Measurements from ENCODE around the gene DIPK1C.

Gene DIPK1C

GRCh38 chr18:74419761-74420160 lies 37.3 kb downstream of the DIPK1C start:
- no peak for DNase-seq (ENCODE audit: low spot score)

- DNase-seq (ENCODE audit: low spot score), result no peak
Measured at GRCh38 chr18:74418023-74418422, 39.1 kb downstream of the DIPK1C start.

DNA sequence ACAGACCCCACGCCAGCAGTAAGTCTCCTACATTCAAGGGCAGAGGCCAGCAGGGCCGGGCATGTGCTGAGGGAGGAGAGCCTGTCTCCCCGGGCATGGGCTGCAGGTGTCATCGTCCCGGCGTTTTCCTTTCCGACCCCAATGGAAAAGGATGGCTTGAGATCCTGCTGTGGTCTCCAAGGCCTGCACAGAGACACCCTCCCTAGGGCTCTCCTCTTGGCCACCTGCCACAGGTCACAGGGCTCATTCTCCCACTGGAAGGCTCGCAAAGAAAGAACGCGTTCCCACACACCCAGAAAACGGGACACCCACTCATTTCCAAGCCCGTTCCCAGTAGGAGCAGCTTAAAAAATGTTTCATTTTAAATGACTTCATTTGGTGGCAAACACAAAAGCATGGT lies 41.0 kb downstream of the DIPK1C start:
- no peak for DNase-seq (ENCODE audit: low spot score)

DNA sequence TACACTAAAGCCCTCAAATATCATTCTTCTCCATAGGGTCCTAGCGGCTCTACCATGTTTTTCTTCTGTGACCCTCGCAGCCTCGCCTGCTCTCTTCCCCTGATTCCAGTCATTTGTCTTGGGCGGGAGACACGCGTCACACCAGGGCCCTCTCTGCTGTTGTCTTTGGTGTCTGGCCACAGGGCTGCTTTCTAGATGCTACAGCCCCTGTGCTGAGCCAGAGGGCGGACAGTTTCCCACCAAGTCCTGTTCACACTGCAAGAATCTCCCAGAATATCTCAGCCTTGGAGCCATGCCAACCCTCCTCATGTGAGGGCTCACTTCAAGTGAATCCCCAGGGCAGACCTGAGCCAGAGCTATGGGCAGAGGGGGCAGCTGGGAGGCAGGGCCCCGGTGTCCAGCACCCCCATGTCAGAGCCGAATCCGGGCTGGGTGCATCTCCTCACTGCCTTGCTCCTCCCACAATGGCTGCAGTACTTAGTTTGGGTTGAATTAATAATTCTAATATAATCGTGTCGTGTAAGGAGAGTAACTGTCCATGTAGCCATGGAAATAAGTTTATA lies 42.1 kb downstream of the DIPK1C start:
- DNase-seq (ENCODE audit: low spot score), result no peak

GRCh38 chr18:74413836-74414235 lies 43.3 kb downstream of the DIPK1C start:
- no peak for DNase-seq (ENCODE audit: low spot score)

DNA sequence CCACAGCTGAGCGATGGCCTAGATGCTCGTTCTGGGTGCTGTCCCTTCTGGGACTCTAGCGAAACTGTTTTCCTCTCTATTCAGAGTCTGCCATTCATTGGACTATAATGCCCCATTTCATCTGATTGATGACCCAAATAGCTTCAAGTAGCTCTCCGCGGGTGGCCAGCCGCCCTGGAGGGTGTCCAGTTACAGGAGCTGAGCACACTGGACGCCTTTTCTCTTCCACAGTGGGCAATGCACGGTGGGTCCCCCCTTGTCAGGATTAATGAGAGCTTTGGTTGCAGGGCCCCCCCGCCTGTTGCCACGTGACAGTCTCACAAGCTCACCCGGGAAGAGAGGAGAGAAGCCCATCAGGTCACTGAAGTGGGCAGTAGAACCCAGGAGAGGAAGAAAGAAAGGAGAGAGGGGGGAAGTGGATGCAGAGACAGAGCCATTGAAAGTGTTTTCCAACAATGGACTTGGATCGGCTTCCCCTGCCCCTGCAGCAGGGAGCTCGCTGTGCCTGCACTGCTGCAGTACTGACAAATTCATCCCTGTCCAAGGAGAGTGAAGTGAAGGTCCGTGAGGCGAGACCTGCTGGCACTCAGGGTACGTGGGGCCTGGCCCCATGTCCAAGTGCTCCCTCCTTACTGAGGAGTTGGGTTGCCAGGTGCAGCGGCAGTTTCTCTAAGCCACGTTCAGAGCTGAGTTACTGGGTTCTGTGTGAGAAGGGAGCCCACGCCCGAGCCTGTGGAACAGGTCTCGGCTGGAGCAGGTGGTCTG lies 44.8 kb downstream of the DIPK1C start:
- DNase-seq (ENCODE audit: low spot score), result no peak

DNA sequence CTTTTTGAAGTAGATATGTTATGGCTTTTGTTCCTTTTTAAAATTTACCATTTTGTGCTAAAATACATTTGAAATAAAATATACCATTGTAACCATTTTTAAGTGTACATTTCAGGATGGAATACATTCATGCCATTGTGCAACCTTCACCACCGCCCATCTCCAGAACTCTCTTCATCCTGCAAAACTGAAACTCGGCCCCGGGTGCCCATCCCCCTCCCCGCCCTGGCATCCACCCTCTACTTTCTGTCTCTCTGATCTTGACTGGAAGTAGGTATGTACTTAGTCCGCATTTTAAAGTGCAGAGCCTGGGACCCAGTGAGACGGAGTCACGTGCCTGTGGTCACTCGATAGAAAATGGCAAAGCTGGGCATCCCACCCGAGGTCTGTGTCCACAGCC lies 45.6 kb downstream of the DIPK1C start:
- no peak for DNase-seq (ENCODE audit: low spot score)

DNA sequence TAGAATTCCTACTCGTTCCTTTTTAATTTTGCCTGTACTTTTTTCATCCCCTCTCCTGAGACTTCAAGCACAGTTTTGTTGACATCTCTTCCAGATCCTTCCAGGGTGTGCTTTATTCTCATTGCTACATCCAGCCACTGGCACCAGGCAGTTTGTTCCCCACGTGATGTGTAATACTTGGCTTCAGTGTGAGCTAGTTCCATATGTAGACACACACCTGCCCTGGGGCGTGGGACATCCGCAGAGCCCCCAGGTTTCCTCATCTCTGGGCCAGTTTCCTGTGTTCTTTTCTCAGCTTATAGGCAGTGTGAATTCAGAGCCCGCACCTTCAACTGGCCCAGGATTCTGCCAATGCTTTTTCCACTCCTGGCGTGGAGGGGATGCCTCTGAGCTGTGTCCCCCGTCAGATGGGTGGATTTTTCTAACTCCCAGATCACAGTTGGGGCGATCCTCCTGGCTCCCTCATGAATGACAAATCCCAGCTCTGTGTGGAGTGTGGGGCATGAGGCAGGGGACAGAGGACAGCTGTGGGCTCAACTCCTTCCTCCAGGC lies 46.6 kb downstream of the DIPK1C start:
- no peak for DNase-seq (ENCODE audit: low spot score)

GRCh38 chr18:74407888-74408287 lies 49.2 kb downstream of the DIPK1C start:
- DNase-seq (ENCODE audit: low spot score), result no peak

- no peak for DNase-seq (ENCODE audit: low spot score)
Measured at GRCh38 chr18:74402806-74403433, 54.2 kb downstream of the DIPK1C start.

DNA sequence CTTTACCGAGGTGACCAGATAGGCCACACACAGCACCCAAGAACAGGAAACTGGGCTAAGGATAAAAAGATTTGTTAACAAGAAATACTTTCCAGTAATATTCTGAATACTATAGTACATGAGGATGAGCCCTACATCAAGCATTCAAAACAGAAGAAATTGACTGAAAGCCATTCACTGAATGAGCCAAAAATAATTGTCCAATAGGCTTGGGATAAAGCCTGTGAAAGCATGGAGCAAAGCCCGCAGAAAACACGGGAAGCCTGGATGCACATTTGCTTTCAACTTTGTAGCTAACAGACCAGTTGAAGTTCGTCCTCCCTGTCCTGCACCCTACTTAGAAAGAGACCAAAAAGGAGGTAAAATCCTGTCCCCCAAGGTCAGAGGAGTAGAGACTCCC lies 56.3 kb downstream of the DIPK1C start:
- DNase-seq (ENCODE audit: low spot score), result no peak

- no peak for DNase-seq (ENCODE audit: low spot score)
Measured at GRCh38 chr18:74399091-74399887, 57.8 kb downstream of the DIPK1C start.

- DNase-seq (ENCODE audit: low spot score), result no peak
Measured at GRCh38 chr18:74397572-74397971, 59.5 kb downstream of the DIPK1C start.

DNA sequence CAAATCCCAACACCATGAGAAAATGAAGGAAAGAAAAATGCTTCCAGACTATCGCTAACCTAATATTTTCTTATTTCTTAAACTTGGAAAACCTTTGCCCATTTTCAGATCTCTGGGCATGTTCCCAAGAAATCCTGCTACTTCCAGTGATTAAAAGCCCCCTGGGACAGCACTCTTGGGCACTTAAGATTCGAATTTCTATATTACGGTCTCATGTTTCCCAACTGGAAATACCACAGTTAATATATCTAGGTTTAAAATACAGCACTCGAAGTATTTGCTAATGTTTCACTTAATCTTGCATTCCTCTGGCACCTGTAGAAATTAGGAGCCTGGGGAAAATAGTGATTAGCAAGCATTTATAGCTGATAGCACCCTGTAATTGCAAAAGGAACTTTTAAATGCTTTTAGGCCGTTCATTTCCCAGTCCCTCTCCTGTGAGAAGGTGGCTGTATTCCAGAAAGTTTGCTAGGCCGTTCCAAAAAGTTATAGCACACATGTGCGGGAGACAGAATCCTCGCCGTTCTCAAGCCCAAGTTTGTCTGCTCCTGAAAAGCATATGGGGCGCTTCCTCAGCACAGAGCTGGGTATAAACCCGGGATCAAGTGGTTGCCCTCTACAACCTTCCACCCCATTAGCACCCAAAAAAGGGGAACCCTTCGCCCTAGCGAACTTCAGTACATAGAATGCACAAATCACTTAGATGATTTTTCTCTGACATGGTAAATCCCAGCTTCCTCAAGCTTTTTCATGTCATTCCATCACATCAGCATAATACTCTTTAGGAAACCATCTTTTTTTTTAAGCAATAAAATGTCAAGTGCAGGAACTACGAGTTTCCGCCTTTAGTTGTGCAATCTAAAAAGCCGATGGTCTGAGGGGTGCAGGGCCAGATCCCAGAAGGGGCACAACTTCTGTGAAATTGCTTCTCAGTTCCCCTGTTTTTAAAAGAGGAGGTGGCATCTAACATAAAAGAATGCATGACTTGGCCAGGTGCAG lies 60.6 kb downstream of the DIPK1C start:
- DNase-seq (ENCODE audit: low spot score), result no peak

DNA sequence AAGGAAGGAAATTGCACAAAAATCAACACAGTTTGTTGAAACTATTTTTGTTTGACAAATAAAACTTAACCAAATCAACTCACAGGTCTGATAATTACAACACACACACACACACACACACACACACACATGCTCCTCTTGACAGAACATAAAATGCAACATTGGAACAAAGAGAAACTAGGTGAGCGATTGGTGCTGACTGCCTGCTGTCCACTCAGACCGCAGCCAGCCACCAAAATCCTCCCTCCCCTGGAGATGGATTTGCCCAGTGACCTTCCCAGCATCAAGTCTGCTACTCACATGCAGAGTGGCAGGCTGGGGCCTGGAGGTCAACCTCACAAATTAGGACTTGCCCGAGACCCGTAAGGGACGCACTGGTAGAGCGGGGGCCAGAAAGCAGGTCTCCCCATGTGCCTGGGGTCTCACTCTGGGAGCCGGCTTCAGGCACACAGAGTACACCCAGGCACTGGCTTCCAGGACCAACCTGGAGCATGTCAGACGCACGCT lies 61.4 kb downstream of the DIPK1C start:
- no peak for DNase-seq (ENCODE audit: low spot score)

- DNase-seq (ENCODE audit: low spot score), result no peak
Measured at GRCh38 chr18:74395006-74395405, 62.1 kb downstream of the DIPK1C start.

- no peak for DNase-seq (ENCODE audit: low spot score)
Measured at GRCh38 chr18:74392323-74392722, 64.8 kb downstream of the DIPK1C start.

DNA sequence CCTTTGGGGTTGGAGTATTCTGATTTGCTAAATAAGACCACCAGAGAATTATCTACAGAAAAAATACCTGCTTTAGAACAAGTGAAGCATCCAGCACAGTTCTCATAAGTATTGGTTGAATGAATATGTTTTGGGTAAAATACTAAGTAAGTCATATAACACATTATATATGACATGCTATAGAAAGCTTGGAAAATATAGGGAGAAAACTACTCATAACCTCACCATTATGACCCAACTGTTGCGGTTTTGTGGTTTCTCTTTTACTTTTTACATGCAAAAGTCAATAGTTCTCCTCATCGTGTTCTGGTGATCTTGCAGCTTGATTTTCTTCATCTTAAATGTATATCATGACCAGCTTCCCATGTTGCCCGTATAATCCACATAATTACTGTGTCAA lies 66.2 kb downstream of the DIPK1C start:
- no peak for DNase-seq (ENCODE audit: low spot score)

DNA sequence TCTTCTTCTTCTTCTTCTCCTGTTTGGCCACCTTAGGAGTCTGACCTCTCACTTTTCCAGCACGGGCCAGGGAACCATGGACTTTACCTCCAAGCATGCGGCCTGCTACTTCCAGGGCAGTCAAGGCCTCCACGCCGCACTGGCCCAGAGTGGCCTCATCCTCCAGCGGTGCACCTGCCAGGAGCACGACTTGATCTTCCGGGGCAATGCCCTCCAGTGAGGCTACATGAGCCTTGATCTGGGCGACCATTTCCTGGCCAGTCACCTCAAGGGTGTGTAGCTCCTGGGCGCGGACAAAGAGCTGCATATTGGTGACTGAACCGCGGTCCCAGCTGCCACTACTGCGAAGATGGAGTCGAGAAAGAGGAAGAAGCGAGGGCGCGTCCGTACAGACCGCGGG lies 67.1 kb downstream of the DIPK1C start:
- DNase-seq (ENCODE audit: low spot score), result no peak

DNA sequence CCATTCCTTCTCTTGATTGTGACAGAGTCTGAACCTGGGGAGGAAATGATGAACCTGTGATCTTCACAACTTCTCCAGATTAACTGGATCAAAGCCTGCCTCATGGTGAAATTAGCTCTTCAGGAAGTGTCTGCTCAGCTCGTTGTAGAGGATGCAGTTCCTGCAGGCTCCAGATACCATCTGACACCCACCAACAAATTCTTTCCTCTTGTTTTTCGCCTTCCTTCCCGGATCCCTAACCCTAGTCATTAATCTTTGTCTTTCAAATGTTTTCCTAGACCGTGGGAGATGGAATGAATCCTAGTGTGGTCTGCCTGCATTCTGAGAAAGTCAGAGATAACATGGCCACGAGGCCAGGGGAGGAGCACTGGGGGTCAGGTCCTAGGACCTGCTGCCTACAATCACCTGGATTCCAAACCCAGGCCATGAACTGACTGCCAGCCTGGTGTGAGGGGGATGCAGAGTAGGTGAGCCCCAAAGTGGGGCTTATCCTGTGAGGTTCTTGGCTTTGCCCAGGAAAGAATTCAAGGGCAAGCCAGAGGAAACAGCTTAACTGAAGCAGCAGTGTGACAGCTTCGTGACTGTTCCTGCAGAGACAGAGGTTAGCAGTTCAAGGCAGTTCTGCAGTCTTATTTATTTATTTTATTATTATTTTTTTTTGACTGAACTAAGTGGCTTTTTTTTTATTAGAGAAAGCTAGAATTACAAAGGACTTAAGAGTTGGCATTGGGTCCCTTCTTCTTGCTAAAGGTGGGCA lies 67.8 kb downstream of the DIPK1C start:
- no peak for DNase-seq (ENCODE audit: low spot score)
